K562 (cell line): Measurements from ENCODE around the gene COMMD1. TPM values are rescaled to one million over a fixed set of nuclear protein-coding genes. Genes with fewer than 3 reads are reported as not detected.

Experiments used
- ATAC-seq: fragments of 200-7000 bp; cut with Tn5 transposase; 3 replicates; pipeline ENCODE4 v1.9.1; 2020; ENCODE audit warnings: moderate library complexity
- BruUV-seq: library from RNA; stranded (reverse); fragments of 400-500 nt; replicated peaks from 2 replicates; lab custom pipeline; 2021; lab: Mats Ljungman, UMichigan
- CTCF ChIA-PET: fragments of 300-600 bp; formaldehyde crosslinking; extraction: SDS; loops from one replicate; lab custom pipeline; 2021; ENCODE audit warnings: low intra/inter-chr PET ratio; lab: Yijun Ruan, JAX
- POLR2A ChIA-PET: fragments of 300-600, 350-650 bp; sonication (Branson Sonifier 250); formaldehyde crosslinking; extraction: SDS; loops from one replicate; lab custom pipeline; 2021; ENCODE audit warnings: antibody characterized with exemption, inconsistent platforms; lab: Yijun Ruan, JAX
- DNase-seq, 4 experiments: peaks; one replicate each; pipeline versions ENCODE4 v3.0.0 to v3.0.0-alpha.2; 2011 to 2018; ENCODE audit warnings: low spot score in 3 of 4, mixed read lengths in 3 of 4; ENCODE audit errors: extremely low read depth in 1 of 4
- FAIRE-seq: peaks from 2 replicates; lab custom pipeline; 2011; peaks lifted over from hg19 to GRCh38; lab: Jason Lieb, UNC
- H2AFZ ChIP-seq: 2 replicates; pipeline ENCODE4 v1.6.0; 2011; ENCODE audit warnings: low read depth, low read length, control low read depth, inconsistent platforms
- H3K27ac ChIP-seq: fragments of 200-600 bp; 3 replicates; pipeline ENCODE4 v1.8.0; 2011; ENCODE audit warnings: low read depth, mild to moderate bottlenecking, control low read depth, inconsistent platforms, low read length, moderate library complexity, mixed read lengths; ENCODE audit errors: extremely low read depth
- H3K27me3 ChIP-seq, 2 experiments: fragments of 300-600 bp in 1 of 2; 2 replicates in 1 of 2; 3 replicates in 1 of 2; pipeline versions ENCODE4 v1.6.0 to v1.8.0; 2011; ENCODE audit warnings: inconsistent platforms in 2 of 2, low read length in 2 of 2, mild to moderate bottlenecking in 1 of 2, mixed read lengths in 1 of 2, moderate library complexity in 1 of 2; ENCODE audit not compliant: control insufficient read depth in 2 of 2, insufficient read depth in 2 of 2
- H3K36me3 ChIP-seq: fragments of 300-600 bp; 3 replicates; pipeline ENCODE4 v1.8.0; 2011; ENCODE audit warnings: mild to moderate bottlenecking, low read length, inconsistent platforms; ENCODE audit not compliant: control insufficient read depth, insufficient read depth
- H3K4me1 ChIP-seq, 2 experiments: fragments of 200-600 bp in 1 of 2; replicated peaks in 1 of 2; 2 replicates in 1 of 2; 3 replicates in 1 of 2; pipeline versions ENCODE4 v1.5.1 to v1.8.0; 2011; ENCODE audit warnings: inconsistent platforms in 2 of 2, low read length in 2 of 2, mild to moderate bottlenecking in 1 of 2, mixed read lengths in 1 of 2, moderate library complexity in 1 of 2; ENCODE audit not compliant: control insufficient read depth in 2 of 2, insufficient read depth in 2 of 2
- H3K4me2 ChIP-seq: 2 replicates; pipeline ENCODE4 v1.6.1; 2011; ENCODE audit warnings: low read length, control low read depth, inconsistent platforms, mixed read lengths; ENCODE audit not compliant: insufficient read depth
- H3K4me3 ChIP-seq: fragments of 200-600 bp; sonication (generic), shearing (Covaris generic); 2 replicates; pipeline ENCODE4 v1.5.1; 2016; ENCODE audit warnings: control low read depth, inconsistent platforms
- H3K79me2 ChIP-seq: fragments of 200-600 bp; 3 replicates; pipeline ENCODE4 v1.8.0; 2011; ENCODE audit warnings: low read length, inconsistent platforms; ENCODE audit not compliant: control insufficient read depth, insufficient read depth
- H3K9ac ChIP-seq, 2 experiments: 2 replicates each; pipeline versions ENCODE4 v1.6.0 to v1.6.1; 2011; ENCODE audit warnings: low read depth in 2 of 2, low read length in 2 of 2, control low read depth in 1 of 2, inconsistent platforms in 1 of 2, mild to moderate bottlenecking in 1 of 2, mixed read lengths in 1 of 2; ENCODE audit not compliant: insufficient read depth in 1 of 2
- H3K9me1 ChIP-seq: one replicate; pipeline ENCODE4 v1.6.0; 2011; ENCODE audit warnings: inconsistent platforms, mild to moderate bottlenecking, low read length, moderate library complexity; ENCODE audit not compliant: control insufficient read depth, insufficient read depth
- H3K9me3 ChIP-seq: replicated peaks from 2 replicates; pipeline ENCODE4 v1.5.1; 2011; ENCODE audit warnings: low read depth, low read length, inconsistent platforms; ENCODE audit not compliant: control insufficient read depth, insufficient read depth
- H4K20me1 ChIP-seq: replicated peaks from 2 replicates; pipeline ENCODE4 v1.6.1; 2011; ENCODE audit warnings: low read length, inconsistent platforms, mixed read lengths; ENCODE audit not compliant: control insufficient read depth, insufficient read depth
- BACH1 ChIP-seq: fragments of 200-800 bp; sonication (Bioruptor generic); IDR thresholded peaks from 2 replicates; pipeline ENCODE4 v1.6.1; 2016; ENCODE audit warnings: missing genetic modification characterization, missing compliant biosample characterization
- GABPB1 ChIP-seq: sonication (generic); formaldehyde crosslinking; IDR thresholded peaks from 2 replicates; pipeline ENCODE4 v1.8.0; 2022; ENCODE audit warnings: mild to moderate bottlenecking, missing genetic modification reagents
- JUN ChIP-seq, 2 experiments: sonication (generic) in 1 of 2; formaldehyde crosslinking in 1 of 2; IDR thresholded peaks; 2 replicates each; pipeline versions ENCODE4 v1.6.1 to v1.8.0; 2012 to 2022; ENCODE audit warnings: borderline replicate concordance in 2 of 2, mild to moderate bottlenecking in 2 of 2, improper control_type of control experiment in 1 of 2, low read depth in 1 of 2, low read length in 1 of 2, missing genetic modification reagents in 1 of 2
- NFYB ChIP-seq: IDR thresholded peaks from 2 replicates; pipeline ENCODE4 v1.6.1; 2011; ENCODE audit warnings: mild to moderate bottlenecking, moderate library complexity; ENCODE audit not compliant: insufficient read length; ENCODE audit errors: extremely low read depth
- ZNF583 ChIP-seq: fragments of 250-450 bp; sonication (Bioruptor Pico); IDR thresholded peaks from 2 replicates; pipeline ENCODE4 v1.4.0; 2020
- WGBS: fragments of 100-300 bp; shearing (Covaris generic); methylation state at CpG from one replicate; pipeline ENCODE4 v1.1.6; 2016; ENCODE audit warnings: low coverage, mixed read lengths; ENCODE audit not compliant: insufficient coverage; ENCODE audit errors: missing lambda C conversion rate; 5-methylcytosine and 5-hydroxymethylcytosine counted together
- in situ Hi-C: fragments of 300-500 bp; cut with MboI; formaldehyde crosslinking; loops from 4 replicates; pipeline ENCODE4 v1.15.0; 2018; ENCODE audit warnings: inconsistent platforms, mixed read lengths
- intact Hi-C: fragments of 100-400 bp; cut with micrococcal nuclease; formaldehyde crosslinking; loops from 2 replicates; pipeline ENCODE4 v1.14.2; 2022
- polyA plus RNA-seq, 8 experiments: library from polyadenylated mRNA; depleted of rRNA in 4 of 8; stranded (reverse) in 5 of 8; unstranded in 3 of 8; fragments of >200 nt; fragmentation: Nextera tagmentation in 2 of 8; fragmentation: Illumina TruSeq in 1 of 8; extraction: Ambion mirVana in 2 of 8; extraction: Trizol in 1 of 8; gene quantifications; 2 replicates each; pipeline versions ENCODE4 v1.2.1 to v1.2.3, GENCODE V29; 2011 to 2014; ENCODE audit warnings: inconsistent platforms in 1 of 8, missing spikeins in 1 of 8
- total RNA-seq, 7 experiments: library from RNA; depleted of rRNA in 6 of 7; stranded (reverse); fragments of >200 nt in 6 of 7; fragmentation: Illumina TruSeq in 2 of 7; extraction: Trizol in 2 of 7; gene quantifications; 2 replicates each; pipeline versions ENCODE4 v1.2.1 to v1.2.3, GENCODE V29; 2011 to 2021; ENCODE audit warnings: low replicate concordance in 1 of 7
- TF ChIP-seq, protein P1 (sequence below): fragments of 450-650 bp; IDR thresholded peaks from 2 replicates; pipeline ENCODE4 v1.6.1; 2018; ENCODE audit warnings: mild to moderate bottlenecking, low read depth; ENCODE audit not compliant: partially characterized antibody

The COMMD1 gene
- total and polyA plus RNA-seq, 9 of the 15 experiments (the other 6 are each of a cell fraction or from before 2014, with no cell fraction given) = 14.4 to 77.0 (median 21.4) TPM

- ChIA-PET POLR2A (interaction anchor here (0.6 kb wide), 2 partner anchors 12 to 883 kb away, joined by 3 to 4 read pairs; no protein-coding TSS in a partner anchor), CTCF (no interaction called here)
- DNase-seq (no peak), ATAC-seq (no peak), FAIRE-seq (no peak)
- Histone ChIP-seq H3K9me3 (no peaks in the 10 kb centered on the region), H3K4me2 (no peak overlapping the region), H3K27me3 (no peaks in the 10 kb centered on the region), H3K27ac (no peak overlapping the region), H3K4me3 (no peak overlapping the region), H3K4me1 (no peaks in the 10 kb centered on the region; a peak in 1 of 5 replicates), H3K79me2 (no peaks in the 10 kb centered on the region), H3K36me3 (no peaks in the 10 kb centered on the region), H3K9ac (no peak overlapping the region), H2AFZ (no peak overlapping the region), H4K20me1 (no peaks in the 10 kb centered on the region), H3K9me1 (no peaks in the 10 kb centered on the region)
- BruUV-seq = no TSS peak
- in situ Hi-C loops = loop anchor here (10.0 kb wide), 1 partner anchor 297 kb away; no protein-coding TSS in a partner anchor
- TF ChIP-seq NFYB (no peak), GABPB1 (no peak), ZNF583 (CRISPR knock-in tag) (no peak), JUN (IDR thresholded peaks at IDR 0.05; ENCODE audit: borderline replicate concordance, low read depth, low read length) (no peak), JUN (CRISPR knock-in tag; IDR thresholded peaks at IDR 0.05; ENCODE audit: borderline replicate concordance) (no peak), BACH1 (tag) (no peak)
- TF ChIP-seq, protein P1, sequence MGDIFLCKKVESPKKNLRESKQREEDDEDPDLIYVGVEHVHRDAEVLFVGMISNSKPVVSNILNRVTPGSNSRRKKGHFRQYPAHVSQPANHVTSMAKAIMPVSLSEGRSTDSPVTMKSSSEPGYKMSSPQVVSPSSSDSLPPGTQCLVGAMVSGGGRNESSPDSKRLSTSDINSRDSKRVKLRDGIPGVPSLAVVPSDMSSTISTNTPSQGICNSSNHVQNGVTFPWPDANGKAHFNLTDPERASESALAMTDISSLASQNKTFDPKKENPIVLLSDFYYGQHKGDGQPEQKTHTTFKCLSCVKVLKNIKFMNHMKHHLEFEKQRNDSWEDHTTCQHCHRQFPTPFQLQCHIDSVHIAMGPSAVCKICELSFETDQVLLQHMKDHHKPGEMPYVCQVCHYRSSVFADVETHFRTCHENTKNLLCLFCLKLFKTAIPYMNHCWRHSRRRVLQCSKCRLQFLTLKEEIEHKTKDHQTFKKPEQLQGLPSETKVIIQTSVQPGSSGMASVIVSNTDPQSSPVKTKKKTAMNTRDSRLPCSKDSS = no peak
- intact Hi-C loops = no loop called here
- WGBS = 61% methylated on average over 3 of the region's 3 CpGs
Measured at GRCh38 chr2:62007555-62007954, 102.1 kb downstream of the COMMD1 start.
